ENCODE measurements around the gene RTP2.
A peak's percentile ranks its signal among the peaks of the same experiment; 100 is the strongest.

RTP2 gene, protein sequence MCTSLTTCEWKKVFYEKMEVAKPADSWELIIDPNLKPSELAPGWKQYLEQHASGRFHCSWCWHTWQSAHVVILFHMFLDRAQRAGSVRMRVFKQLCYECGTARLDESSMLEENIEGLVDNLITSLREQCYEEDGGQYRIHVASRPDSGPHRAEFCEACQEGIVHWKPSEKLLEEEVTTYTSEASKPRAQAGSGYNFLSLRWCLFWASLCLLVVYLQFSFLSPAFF

DNA sequence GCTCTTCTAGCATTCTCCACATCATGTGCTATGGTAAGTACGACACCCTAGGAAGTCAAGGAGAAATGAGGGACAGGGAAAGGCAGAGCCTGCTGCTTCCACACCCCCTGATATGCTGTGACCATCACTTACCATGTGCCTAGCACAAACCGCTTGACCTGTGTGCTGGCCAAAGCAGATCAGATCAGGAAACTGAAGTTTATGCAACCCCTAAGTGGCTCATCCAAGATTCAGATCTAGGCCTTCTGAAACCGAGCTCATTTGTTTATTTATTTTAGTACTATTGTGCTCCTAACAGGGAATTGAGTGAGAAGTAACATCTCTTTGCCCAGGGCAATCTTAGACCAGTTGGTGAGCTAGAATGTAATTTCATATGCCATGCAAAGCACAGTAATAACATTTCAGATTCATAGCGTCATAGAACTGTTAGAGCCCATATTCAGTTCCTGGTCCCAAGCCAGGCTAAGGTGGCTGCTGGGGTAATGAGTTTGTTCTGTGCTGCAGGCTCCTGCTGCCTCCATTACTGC lies at the start of gene RTP2:
Gene RTP2 (minus strand): TSS at position 51 of the 527 bp plus-strand sequence. CDS start 429 bp downstream, outside the sequence.
- no peak for DNase-seq

DNA sequence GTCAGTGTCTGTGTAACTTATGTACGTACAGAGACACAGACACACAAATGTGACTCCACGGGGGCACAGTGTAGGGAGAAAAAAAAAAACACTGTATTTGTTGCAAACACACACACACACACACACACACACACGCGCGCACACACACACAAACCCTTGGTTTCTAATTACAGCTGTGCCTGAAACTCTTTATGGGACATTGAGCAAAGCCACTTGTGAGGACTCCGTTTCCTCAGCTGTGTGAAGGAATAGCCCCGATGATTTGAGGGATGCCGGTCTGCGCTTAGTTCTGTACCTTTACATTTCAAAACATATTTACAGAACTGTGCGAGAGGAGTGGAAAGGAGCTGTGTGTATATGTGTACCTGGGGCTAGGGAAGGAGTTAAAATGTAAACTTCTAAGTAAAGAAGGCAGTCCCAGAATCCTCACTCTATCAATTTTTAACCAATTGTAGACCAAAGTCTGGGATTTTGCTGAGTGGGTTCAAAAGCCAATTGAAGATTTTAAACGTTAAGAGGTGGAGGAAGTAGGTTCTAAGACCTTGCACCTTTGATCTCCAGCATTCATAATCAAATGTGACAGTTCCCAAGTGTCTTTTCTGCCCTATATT lies 48.3 kb upstream of the RTP2 start:
- DNase-seq: no peak

DNA sequence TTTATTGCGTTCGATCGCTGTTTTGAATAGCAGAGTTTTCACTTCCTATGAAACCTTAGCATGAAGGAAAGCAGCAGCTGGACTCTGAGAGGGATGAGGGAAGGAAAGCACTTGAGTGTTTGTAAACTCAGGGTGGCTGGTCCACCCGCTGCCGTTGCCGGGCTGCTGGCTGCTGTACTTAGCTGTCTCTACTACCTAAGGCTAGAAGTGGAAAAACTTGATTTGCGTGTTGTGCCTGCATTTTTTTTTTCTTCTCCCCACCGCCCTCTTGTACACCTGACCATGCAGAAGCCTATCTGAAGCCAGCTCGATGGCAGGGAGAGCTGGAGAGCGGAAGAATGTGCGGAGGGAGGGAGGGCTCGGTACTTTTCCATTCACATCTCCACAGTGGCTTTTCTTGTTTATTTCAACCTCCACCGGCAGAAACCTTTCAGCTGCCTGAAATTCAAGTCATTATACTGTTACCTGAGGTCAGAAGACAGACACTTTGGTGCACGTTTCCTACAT lies 47.7 kb upstream of the RTP2 start:
- DNase-seq: no peak

DNA sequence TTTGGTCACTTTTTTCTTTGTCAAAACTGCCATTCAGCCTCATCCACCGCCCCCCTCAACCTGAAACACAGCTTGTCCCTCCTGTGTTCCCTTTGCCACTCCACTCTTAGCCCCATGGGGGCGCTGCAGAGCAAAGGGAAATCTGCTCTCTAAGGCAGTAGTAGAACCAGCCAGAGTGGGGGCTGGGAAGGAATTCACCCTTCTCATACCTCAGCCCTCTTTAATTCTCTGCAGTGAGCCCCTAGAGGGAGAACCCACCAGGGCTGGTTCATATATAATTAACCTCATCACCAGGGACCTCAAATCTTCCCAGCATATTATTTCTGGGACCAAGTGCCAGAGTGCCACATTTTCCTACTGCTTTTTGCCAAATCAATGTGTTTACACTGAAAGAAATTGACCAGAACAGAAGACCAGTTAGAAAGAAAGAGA lies 45.7 kb upstream of the RTP2 start:
- DNase-seq: peak; percentile 99

DNA sequence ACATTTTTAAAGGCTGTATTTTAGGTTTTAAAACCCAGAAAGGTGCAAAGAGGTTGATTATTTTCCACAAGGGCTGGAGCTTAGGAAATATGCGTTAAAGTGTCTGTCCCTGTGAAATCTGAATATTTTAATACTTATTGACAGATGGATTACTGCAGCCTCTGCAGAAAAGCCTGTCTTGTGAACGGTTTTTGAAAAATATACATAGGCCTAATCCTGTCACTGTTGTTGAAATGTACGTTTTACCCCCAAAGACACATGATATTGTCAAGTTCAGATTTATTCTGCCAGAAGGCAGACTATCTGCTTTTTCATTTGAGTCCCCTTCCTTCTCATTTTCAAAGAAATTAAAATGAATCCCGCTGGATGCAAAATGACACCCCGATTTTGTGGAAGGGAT lies 45.1 kb upstream of the RTP2 start:
- no peak for DNase-seq

DNA sequence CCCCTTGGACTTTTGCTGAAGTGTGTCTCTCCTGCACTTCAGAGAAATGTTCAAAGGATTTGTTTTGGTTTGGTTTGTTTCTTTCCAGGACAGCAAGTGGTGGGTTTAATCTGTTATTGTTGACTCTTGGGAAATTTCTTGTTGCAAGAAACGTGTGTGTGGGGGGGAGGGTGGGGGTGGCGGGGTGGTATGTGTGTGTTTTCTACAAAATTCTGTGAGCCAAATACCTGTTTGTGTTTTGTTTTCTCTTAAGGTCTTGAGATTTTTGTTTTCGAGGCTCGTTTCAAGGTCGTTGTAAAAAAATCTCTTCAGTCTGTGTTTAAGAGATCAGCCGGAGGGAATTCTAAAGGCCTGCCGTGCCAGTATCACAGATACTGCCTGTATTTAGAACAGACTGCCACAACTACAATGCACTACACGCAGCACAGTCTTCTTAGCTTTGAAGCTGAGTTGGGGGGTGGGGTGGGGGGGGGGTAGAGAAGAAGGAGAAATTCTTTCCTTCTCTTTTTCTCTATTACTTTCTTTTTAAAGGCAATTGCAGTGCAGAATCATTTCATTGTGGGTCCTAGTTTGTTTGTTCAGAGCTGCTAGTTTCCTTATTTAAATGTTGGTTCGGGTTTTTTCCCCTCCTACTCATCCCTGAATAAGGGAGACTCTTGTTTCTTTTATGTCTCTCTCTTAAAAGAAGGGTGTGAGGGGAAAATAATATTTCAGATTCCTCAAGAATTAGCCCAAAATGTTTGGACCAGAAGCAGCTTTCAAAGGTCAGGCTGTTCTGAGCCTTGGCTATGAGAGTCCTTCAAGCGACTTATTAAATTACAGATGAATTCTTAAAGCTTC lies 44.3 kb upstream of the RTP2 start:
- DNase-seq: no peak

DNA sequence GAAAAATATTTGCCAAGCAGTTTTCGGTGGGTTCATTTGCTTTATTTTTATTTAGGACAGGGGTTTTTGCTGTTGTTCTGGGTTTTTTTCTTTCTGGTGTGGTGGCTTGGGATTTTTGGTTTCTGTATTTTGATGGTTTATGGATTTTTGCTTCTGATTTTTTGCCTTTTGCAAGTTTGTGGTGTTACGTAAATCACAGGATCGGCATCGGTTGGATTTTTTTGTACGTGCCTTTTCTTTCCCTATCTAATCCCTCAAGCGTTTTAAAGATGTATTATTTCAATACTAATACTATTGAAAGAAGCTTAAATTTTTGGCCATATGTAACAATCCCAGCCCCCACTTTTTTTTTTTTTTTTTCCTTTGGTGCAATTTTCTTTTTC lies 43.7 kb upstream of the RTP2 start:
- DNase-seq: no peak

DNA sequence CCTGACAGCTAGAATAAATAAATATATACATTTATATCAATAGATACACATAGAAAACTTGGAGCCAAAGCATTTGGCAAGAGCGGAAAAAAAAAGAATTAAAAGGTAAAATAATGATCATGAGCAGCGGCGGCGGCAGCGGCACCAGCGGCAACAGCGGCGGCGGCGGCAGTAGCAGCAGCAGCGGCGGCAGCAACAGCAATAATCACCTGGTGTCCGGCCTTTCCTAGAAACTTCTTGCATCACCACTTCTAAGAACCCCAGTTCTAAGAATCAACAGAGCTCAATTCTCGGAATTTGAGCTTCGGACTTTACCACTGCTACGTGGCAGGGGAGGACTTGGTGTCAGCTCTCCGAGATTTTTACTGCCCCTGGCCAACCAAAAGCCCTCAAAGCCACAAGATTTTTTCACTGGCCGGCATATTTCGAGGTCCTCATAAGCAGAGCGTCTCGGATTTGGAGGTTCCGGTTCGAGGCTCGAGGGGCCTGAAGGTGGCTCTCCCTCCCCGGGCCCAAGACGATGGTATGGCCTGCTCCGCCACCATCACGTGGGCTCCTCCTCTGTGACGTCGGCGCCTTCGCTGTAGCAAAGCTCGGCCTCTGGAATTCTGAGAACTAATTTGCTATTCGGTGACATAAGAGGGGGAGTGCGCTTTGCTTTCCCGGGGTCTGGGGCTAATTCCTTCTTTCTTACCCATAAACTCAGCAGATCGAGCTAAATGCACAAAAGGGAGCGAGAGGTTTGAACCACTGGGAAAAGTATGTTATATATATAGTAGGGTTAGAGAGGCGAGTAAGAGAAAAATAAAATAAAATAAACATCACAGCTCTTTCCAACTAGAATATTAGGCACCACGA lies 43.1 kb upstream of the RTP2 start, which contains the start of gene BCL6:
Gene BCL6 (minus strand): TSS at position 268 of the 858 bp plus-strand sequence. CDS start 11,775 bp downstream, outside the sequence.
- DNase-seq: peak; percentile 91

DNA sequence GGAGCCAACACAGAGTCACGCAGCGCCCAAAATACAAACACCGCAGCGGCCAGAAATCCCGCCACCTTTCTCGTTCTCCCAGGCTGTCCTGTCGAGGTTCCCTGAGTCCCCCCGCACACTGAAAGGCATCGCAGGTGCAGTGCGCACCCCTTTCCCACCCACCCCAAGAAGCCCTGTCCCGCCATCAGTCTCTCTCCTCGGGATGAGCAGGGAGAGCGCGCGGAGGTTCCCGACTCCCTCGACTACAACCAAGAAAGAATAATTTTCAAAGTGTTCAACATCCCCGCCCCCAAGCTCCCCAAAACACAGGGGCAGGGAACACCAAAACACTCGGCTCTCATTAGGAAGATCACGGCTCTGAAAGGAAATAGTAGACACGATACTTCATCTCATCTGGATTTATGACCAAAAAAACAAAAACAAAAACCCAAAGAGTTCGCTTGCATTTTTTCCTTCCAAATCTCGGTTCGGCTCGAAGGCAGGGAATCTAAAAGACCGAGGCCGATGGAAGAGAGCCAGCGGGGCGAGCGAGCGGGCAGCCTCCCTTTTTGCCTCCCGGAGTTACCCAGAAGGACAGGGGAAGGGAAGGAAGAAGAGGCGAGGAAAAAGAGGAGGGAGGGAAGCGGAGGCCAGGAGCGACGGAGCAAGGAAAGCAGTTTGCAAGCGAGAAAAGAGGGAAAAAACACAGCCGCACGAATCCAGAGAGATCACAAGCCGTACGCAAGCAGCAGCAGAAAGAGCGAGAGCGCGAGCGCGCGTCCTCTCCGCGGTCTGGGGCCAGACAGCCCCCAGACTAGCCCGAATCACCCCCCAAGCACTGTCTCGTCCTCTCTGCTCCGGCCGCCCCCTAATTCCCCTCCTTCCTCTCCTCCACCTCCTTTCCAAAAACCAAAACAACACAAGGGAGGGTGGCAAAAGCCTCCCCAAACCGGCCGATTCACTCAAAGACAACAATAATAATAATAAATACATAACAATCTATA lies 42.1 kb upstream of the RTP2 start:
- DNase-seq: peak; percentile 80

DNA sequence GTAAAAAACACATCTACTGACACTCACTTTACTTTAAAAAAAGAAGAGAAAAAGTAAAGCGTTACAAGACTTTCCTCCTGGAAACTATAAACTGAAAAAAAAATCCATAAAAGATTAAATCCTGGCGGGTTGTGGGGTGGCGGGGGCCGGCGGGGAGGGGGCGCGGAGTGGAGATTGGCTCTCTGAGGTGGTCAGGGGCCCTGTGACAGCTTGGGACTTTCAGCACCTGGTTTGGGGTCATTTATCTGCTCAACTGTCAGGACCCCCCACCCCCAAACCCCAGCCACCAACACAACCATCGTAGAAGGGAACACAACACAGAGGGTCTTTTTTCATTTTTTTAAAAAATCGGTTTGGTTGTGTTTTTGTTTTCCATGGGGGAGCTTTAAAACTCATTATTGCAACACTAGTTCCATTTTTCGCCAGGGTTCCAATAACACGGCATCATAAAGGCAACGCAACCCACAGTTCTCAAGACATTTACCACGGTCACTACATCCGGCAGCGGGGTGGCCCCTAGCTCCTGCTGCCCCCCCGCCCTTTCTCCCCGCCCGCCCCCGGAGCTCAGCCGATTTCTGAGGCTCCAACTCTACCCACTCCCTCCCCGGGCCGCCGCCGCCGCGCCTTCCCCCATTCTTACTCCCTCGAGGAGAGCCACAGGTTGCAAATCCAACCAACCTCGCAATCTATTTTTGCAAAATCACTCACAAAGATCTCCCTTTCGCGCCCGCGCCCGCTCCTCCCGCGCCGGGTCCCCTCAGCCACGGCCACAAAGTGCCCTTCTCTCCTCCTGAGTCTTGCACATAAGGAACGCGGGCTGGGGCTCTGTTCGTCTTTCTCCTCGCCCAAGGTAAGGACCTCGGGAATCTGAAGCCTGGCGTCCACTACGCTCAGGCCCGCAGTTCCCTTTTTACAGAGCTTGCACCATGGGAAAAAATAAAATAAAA lies 41.1 kb upstream of the RTP2 start:
- peak; percentile 84 for DNase-seq

DNA sequence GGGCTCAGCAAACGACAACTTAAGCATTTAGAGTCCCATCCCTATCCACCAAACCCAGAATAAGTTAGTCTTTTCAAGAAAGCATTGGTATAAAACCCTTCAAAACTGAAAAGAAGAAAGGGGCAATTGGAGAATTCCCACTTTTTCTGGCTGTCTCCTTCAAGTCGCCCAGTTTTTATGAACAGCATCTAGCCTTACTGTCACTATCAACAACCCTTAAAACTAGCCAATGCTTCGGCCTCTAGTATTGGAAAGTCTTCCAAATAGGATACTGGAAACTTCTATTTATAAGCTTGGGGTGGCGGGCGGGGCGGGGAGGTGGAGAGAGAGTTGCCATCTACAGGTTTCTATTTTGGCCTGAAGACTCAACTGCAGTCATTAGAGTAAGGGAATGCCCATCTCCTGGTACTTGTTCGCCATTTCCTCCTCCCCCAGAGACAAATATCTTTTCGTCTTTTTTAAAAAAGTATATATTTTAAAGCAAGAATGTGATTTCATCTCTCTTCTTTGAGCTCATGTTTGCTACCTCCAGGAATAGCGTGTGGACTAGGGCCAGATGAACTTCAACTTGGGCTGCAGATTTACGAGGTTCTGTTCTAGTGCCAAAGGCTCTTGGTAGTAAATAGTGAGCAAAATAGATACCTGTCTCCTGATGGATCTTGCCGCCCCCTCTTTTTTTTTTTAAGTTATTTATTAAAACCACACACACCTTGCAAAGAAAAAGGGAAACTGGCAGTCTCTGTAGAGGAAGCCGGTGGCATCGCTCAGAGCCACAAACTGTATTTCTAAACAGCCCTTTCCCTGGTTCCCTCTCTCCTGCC lies 40.2 kb upstream of the RTP2 start:
- no peak for DNase-seq

DNA sequence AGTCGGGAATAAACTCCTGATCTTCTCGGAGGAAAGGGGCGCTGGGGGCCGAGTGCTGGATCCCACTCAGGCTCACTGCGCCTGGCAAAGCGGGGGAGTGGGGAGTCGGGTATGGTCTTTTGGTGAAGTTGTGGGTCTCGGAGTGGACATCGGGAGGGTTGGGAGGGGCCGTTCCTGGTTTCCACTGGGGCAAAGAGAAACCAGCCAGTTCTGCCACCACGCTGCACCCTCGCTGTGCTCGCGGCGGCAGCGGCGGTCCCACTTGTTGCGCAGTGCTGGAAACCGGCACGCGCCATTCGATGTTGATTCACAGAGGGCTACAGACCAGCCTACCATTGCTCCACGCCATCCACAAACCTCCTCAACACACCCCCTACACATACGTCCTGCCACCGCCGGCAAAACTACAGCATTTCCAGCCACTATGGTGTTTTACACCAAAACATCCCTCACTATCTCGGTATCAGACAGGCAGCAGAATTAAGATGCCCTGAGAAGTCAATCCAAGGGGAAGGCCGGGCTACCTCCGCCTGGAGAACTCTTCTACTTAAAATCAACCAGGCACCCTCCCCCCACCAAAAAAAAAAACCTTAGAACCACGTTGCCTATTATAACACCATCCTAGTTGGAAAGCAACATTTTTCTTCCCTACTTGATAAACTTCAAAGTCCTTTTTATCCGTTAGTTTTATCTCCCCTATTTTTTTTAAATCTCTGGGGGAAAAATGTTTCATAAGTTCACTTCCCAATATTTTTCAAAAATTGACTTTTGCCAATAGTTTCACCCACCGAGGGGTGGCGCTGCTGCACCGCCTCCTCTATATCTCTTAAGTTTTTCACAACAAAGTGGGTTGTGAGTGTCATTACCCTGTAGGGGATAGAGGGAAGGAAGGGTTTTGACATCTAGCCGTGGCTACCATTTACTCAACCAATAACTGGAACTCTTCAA lies 39.3 kb upstream of the RTP2 start:
- DNase-seq: peak; percentile 86

DNA sequence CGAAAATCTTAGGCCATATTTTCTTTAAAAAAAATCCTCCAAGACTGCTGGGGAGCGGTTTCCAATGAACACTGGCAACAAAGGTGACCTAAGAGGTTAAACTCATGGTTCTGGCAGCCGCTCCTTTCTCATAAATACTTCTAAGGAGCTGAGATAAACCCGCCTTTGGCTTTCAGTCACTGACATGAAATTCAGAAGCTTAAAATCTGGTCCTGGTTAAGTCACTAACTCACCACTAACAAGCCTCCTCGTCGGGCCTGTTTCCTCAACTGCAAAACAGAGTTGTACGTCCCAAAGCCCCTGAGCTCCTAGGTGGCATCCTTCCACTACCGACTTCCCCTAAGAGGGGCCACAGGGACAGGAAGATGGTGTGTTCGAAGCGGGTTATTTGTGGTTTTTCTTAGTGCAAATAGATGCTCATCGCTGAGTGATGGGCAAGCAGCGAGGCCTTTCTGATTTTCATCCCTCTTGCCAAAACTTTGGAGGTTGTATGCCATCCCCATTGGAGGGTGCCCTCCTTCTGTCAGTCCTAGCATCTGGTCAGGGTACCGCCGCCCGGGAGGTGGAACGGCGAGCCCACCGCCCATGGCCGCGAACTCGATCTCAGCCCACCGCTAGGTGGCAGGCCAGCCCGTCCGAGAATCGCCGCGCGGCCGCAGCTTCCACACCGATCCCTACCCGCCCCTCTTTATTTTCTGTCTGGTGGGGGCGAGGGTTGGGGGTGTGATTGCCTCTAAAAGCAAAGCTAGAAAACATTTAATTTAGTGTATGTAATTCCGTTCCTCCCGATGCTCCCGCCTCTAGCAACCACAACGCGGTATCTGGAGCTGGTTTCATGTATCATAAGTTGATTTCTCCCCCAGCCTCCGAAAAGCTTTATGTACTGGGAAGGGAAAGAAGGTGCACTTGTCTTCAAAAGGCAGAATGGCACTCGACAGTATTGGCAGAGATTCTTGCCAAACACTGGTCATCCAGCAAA lies 38.4 kb upstream of the RTP2 start:
- DNase-seq: peak; percentile 89

DNA sequence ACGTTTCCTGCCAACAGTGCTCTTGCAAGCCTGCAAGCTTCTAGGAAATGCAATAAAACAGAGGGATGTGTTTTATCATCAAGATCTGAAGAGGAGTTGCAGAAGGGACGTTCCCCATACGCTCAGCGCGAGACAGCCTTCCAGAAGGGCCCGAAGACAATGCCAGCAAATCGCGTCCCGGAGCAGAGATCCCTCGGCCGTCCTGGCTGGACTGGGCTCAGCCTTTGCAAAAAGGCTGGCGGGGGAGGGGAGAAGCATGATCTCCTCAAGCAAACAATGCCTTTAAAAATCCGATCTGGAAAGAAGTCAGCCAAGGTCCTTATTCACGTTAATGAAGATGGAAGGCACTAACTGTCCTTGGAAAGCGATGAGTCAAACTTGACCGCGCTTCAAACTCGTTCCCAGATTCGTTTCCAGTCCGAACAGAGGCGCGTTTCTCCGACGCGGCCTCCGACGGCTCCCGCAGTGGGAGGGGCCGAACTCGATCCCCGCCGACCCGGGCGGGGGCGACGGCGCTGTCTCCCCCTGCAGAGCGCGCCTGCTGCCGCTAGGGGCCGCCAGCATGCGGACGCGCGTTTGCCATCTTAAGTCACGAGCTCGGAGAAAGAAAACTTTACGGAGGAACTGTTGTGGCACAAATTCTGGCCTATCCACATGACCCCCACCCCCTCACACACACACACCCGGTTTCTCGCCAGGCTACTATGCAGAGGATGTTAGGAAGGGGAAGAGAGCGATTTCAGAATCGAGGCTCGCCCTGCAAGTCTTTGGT lies 37.4 kb upstream of the RTP2 start:
- DNase-seq: peak; percentile 92

DNA sequence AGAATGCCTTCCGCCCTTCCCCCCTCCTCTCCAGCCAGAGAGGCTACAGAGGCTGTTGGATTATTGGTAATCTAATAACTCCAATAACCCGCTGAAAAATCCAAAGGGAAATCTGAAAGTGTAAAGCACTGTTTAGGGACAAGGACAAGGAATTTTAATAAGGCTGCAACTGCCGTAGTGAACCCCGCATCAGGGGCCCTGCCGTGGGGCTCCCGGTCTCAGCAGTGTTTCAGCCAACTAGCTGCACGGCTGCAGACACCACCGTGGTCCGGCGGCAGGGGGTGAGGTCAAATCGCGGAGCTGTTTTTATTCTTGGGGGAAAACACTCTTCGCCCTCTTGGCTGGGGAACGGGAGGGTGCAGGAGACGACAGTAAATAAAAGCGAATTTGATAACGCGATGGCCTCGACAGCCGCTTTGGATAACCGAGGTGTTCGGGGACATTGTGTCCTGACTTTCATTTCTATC lies 36.8 kb upstream of the RTP2 start:
- DNase-seq: peak; percentile 77

Data from activated CD8-positive, alpha-beta memory T cell treated with anti-CD3 and anti-CD28 coated beads, Interleukin-2, amount 50 U/mL, for 48 hours (primary cell).